CD4-positive, alpha-beta T cell treated with Interleukin-15 for 4 hours (primary cell): ENCODE data around the gene MYL7.

Experiments used
- DNase-seq: peaks from one replicate; pipeline ENCODE4 v3.0.0-alpha.2; 2020; ENCODE audit warnings: low spot score

Gene MYL7

GRCh38 chr7:44111761-44112160, 29.4 kb downstream of the MYL7 start:
- no peak for DNase-seq

- no peak for DNase-seq
Measured at GRCh38 chr7:44110719-44111635, 30.2 kb downstream of the MYL7 start.

GRCh38 chr7:44109991-44110390, 31.1 kb downstream of the MYL7 start:
- DNase-seq, result no peak

GRCh38 chr7:44108768-44109750, 32.1 kb downstream of the MYL7 start:
- DNase-seq, result no peak

GRCh38 chr7:44107961-44108767, 33.0 kb downstream of the MYL7 start:
- DNase-seq, result no peak

- DNase-seq, result no peak
Measured at GRCh38 chr7:44107116-44107960, 33.8 kb downstream of the MYL7 start.

GRCh38 chr7:44106311-44107065, 34.6 kb downstream of the MYL7 start:
- DNase-seq, result no peak

GRCh38 chr7:44105832-44106231, 35.3 kb downstream of the MYL7 start:
- no peak for DNase-seq

- DNase-seq, result no peak
Measured at GRCh38 chr7:44104860-44105771, 36.0 kb downstream of the MYL7 start.

- DNase-seq, result no peak
Measured at GRCh38 chr7:44103923-44104859, 36.9 kb downstream of the MYL7 start, which contains the start of gene AEBP1. TSS of gene AEBP1 (plus strand) at chr7:44104345. CDS start at chr7:44104666, 321 bp downstream.

- DNase-seq, result no peak
Measured at GRCh38 chr7:44103566-44103922, 37.6 kb downstream of the MYL7 start.

GRCh38 chr7:44102846-44103565, 38.1 kb downstream of the MYL7 start:
- no peak for DNase-seq

- DNase-seq, result no peak
Measured at GRCh38 chr7:44101966-44102845, 38.9 kb downstream of the MYL7 start.

GRCh38 chr7:44101303-44101965, 39.7 kb downstream of the MYL7 start:
- no peak for DNase-seq

GRCh38 chr7:44100458-44101302, 40.5 kb downstream of the MYL7 start:
- no peak for DNase-seq
